Effector CD8-positive, alpha-beta T cell (primary cell): ENCODE results near the gene EPS15.
"Not testable (repeated sequence)": the region's sequence is repeated elsewhere in the genome, so short reads cannot be mapped to it uniquely, and the experiment has no call there.

Experiments
- DNase-seq: peaks from one replicate; lab custom pipeline; 2025; lab: John Stamatoyannopoulos, UW

The EPS15 gene

DNA sequence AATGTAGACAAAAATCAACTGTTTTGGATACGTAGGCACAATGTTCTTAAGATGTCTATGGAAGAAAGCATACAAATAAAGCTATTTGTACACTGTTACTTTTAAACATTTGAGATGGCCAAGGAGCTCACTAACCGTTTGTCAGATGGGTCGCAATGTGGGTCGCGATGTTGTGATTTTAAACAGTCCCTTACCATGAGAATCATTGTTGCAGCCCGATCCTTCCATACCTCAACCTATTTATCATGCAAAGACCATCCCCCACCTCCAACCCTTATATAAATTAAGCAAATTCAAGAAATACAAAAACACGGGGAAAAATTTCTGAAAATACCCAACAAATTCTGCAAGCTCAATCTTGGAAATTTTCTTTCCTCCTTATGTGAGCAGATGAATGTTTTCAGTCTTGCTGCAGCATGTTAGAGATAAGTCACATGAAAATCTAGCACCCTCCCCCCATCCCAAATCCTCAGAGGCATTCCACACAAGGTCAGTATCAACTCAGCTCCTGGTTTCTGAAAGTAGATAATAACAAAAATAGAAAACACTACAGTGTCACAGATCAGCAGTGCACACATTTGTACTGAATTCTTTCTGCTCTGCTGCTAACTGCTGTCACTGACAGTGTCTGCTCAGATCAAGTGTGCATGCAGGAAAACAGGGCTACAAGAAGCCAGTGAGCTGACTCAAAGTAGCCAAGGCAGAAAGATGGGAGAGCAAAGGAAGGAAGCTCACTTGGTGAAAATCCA lies 95.8 kb downstream of the EPS15 start:
- DNase-seq = no peak

DNA sequence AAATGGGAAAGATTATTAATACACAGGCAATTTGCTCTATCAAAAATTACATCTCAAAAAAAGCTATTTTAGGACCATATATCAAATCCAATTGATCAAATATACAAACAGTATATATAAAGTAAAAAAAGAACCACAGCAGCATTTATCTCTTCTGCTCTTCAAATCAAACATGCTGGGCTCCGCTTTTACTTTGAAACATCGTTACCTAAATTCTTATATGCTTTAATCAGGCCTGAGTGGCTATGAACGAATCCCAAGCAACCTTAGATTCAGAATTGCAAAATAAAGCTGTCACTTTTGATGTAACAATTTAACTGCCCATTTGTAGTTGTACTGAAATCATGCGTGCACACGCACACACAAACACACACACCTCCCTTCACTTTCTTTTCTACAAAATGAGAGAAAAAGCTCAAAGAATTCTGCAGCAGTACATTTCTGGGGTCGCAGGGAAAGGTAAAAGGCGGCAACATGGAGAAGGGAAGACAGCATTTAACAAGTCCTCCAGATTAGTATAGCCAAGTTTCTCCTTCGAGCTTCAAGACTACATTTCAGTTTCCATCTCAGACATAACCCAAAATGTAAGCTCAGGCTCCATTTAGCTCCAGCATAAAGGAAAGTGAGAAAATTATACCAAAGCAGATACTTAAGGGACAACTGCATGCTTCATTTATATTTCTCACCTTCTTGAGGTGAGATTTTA lies 96.5 kb downstream of the EPS15 start:
- no peak for DNase-seq

DNA sequence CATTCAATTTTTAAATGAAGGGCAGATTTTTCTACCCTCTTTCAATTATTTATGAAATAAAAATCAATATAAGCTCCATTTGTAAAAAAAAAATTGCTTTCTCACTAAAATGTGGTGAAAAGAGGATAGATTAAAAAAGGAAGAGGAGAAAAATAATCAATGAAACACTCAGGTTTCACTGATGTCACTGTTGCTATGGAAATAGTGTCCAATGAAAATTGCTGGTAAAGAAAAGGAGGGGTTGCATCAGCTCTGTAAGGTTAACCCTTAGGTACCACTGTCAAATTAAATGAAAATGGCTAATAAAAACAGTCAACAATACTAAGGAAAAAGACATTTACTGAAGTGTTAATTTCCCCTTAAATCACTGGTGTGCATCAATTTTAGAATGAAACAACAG lies 97.1 kb downstream of the EPS15 start:
- no peak for DNase-seq

DNA sequence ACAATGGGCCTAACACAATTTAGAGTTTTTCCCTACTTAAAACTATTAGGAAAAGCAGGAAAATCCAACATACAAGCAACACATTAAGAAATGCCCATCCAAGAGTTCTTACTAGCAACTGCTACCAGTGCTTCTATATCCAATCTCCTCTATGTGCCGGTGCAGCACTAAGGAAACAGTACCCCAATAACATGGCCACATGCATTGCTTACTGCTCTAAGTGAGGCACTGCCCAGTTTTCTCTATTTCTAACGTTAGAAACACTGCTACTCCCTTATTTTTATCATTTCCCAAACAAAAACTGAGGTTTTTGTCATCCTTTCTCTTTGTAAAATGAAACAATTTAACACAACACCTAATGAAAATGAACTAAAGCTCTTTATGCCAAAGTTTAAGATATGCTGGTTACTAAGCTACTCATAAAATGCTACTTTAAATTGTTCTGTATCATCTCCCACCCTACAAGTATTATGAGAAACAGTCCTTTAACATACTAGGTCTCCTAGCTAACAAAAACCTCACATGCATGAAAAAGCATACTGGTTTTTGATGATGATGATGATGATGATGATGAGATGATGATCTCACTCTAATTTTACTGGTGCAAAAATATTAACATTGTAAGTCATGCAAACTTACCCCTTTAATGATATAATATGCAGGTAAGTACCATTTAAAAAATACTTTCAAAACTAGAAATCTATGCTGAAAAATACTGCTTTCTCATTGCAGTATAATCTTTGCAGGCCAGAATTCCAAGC lies 98.0 kb downstream of the EPS15 start:
- no peak for DNase-seq

DNA sequence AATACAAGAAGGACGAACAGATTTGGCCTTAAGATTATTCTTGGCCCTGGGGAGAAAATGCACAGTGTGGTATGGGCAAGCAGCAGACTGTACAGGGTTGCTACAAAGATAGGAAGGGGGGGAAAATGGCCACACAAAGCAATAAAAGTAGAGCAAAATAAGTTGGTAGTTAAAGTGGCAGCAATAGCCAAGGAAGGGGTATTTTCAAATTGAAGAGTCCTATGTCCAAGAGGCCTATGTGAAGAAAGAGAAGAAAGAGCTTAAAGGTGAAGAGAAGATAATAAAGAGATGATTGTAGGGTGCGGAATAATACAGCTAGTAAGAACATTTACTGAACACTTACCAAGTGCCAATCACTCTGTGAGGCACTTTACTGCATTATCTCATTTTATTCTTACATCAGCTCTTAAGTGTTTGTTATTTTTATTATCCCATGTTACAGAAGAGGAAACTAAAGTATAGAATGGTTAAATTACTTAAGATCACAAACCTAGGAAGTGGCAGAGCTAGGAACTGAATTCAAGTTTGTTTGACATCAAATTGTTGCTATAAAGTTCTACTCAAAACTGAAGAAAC lies 100.6 kb downstream of the EPS15 start:
- no peak for DNase-seq

DNA sequence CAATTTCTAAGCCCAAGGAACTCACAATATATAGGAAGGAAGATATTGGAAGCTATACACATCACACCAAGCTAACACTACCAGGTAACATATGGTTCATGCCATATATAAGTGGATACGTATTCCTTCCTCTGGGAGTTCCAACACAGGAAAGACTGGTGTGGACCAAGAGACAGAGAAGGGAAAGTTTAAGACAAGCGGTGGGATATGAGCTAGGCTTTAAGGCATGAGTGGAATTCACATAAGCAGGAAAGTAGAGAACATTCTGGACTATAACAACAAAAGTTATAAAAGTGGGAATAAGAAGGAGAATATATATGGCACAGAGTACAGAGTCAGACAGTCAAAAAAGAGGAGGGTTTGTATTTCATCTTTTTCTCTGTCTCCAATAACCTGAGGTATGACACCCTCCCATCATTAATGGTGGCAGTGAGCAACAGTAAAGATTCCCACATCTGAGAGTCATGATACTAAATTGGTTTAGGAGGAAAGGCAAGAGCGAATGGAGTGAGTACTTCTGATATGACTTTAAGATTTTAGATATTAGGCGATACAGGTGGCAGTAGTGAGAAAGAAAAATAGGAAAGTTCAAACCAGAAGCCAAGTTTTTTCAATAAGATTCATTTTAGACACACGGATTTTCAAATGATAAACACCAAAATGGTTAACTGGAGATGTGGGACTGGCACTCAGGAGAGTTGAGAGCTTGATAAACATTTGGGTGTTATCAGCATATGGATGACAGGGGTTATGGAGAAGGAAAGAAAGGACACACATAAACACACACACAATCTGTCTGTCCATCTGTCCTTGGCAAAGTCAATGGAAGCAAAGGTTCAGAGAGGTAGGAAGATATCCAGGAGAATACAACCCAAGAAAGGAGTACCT lies 101.3 kb downstream of the EPS15 start:
- DNase-seq = no peak

DNA sequence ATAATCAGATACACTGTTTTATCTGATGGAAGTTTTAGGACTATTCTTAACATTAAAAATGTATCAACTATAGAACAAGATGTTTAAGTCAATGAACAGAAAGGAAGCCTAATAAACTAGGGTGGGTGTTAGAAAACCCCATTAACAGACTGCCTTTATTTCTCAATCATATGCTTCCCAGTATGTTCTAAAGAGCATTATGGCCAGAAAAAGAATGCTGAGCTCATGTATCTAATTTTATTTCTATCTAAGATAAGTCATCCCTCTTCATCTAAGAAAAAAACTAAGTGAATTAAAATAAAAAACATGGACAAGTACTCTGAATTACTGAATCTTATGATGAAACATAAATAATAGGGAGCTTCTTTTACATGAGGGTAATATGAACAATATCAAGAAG lies 102.2 kb downstream of the EPS15 start:
- no peak for DNase-seq

DNA sequence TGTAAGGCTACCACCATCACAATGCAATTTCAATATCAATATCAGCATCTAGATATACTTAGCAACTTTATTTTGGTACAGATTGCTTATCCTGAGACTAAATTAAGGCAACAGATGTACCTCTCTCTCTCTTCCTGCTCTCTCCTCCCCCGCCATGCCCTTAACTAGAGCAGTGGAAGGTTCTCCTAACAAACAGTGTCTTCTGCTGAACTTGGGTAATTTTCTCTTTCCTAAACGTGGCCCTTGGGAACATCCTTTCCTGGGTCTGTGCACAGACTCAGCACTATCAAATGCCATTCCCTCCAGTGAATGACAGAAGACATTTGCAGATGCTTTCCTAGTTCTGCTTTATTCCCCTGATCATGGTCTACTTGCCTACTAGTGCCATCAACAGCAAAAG lies 103.1 kb downstream of the EPS15 start:
- no peak for DNase-seq

DNA sequence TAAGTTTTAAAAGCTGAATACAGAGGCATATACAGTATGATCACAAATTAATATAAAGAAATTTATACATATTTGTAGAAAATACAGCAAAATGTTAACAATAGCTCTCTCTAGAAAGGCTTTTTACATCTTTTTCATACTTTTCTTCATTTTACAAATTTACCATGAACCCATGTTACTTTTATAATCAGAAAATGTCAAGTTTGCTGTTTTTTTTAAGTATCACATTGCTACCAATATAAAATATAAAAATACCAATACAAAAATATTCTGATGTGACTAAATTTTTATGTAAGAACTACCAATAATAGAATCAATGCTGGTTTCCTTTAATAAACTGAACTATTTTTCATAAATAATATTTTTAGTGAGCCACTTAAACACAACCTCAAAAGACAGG lies 104.3 kb downstream of the EPS15 start:
- DNase-seq = no peak

DNA sequence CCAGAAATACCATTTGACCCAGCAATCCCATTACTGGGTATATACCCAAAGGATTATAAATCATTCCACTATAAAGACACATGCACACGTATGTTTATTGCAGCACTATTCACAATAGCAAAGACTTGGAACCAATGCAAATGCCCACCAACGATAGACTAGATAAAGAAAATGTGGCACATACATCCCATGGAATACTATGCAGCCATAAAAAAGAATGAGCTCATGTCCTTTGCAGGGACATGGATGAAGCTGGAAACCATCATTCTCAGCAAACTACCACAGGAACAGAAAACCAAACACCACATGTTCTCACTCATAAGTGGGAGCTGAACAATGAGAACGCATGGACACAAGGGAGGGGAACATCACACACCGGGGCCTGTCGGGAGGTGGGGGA lies 107.2 kb downstream of the EPS15 start:
- not testable (repeated sequence) for DNase-seq

DNA sequence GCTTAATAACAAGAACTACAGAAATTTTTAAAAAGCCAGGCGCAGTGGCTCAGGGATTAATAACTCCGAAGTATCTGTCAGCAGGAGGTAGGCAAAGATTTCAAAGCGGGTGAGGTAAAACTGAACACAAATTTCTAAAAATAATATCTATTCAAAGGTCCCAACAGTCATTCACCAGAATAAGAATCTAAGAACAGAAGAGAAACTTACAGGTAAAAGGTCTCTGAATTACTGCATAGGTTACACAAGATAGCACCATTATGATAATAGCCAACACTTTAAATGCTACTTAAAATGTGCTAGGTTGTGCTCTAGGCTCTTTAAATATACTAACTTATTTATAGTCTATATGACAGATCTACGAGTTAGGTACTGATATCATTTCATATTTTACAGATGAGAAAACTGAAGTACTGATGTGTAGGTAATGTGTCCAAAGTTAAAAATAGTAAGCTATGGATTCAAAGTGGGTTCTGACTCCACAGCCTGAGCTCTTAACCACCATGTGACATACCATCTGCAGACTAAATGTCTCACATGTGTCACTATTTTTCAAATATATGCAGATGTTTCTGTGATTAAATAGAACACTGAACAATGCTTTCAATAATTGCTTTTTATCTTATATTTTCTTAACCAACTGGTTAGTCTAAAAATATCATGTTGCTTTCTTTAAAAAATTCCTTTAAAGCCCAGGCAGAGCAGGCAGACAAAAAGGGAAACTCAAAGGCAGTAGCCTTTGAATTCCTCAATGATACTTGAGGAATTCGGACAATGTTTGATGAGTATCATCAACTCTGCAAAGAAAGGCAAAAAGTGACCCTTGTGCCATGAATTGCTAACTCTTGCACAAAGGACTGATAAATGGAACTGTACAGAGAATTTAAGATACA lies 108.3 kb downstream of the EPS15 start:
- no peak for DNase-seq

DNA sequence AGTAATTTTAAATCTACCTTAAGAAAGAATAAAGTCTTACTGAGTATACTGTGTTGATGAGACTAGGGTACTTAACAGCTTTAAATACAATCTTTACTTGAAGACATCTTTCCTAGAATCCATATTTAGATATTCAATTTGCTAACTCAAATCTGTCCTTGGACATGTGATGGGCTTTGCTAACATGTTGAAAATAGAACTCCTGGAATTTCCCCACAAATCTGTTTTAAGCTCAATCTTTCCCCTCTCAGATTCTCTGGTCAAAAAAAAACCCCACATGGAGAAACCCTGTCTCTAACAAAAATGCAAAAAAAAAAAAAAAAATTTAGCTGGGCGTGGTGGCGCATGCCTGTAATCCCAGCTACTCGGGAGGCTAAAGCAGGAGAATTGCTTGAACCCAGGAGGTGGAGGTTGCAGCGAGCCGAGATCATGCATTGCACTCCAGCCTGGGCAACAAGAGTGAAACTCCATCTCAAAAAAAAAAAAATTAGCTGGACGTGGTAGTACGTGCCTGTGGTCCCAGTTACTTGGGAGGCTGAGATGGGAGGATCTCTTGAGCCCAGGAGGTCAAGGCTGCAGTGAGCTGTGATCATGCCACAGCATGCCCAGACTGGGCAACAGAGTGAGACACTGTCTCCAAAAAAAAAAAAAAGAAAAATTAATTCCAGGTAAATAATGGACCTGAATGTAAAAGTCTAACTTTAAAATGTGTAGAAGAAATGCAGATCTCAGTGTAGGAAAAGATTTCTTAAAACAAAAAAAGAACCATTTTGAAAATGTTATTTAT lies 109.1 kb downstream of the EPS15 start:
- DNase-seq = not testable (repeated sequence)

DNA sequence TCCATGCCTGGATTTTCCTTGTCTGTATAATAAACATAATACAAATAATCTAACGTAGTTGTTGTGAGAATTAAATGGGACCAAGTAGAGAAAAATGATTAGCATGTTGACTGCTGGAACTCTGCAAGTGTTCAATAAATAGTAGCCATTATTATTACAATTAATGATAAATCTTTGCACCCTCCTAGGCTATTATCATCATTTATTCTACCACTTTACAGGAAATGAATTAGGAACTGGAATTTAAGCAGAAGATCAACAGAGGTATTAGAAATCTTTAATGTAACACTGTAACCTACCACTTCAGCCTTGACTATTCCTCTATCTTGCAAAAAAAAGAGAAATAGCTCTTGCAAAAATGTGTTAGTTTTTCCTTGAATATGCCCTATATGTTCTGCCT lies 126.8 kb downstream of the EPS15 start:
- DNase-seq = no peak

DNA sequence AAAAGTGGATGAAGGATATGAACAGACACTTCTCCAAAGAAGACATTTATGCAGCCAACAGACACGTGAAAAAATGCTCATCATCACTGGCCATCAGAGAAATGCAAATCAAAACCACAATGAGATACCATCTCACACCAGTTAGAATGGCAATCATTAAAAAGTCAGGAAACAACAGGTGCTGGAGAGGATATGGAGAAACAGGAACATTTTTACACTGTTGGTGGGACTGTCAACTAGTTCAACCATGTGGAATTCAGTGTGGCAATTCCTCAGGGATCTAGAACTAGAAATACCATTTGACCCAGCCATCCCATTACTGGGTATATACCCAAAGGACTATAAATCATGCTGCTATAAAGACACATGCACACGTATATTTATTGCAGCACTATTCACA lies 128.4 kb downstream of the EPS15 start:
- DNase-seq = not testable (repeated sequence)

DNA sequence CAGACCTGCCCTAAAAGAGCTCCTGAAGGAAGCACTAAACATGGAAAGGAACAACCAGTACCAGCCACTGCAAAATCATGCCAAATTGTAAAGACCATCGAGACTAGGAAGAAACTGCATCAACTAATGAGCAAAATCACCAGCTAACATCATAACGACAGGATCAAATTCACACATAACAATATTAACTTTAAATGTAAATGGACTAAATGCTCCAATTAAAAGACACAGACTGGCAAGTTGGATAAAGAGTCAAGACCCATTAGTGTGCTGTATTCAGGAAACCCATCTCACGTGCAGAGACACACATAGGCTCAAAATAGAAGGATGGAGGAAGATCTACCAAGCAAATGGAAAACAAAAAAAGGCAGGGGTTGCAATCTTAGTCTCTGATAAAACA lies 131.8 kb downstream of the EPS15 start:
- not testable (repeated sequence) for DNase-seq

DNA sequence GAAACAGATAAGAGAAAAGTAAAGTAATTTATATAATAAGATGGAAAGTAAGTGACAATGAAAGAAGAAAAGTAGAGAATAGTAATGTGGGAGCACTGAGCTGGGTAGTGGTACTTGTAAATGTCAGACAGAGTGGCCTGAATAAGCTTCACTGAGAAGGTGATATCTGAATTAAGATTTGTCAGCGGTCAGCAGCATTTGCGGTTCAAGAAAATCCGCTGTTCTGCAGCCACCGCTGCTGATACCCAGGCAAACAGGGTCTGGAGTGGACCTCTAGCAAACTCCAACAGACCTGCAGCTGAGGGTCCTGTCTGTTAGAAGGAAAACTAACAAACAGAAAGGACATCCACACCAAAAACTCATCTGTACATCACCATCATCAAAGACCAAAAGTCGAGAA lies 132.8 kb downstream of the EPS15 start:
- DNase-seq = not testable (repeated sequence)

DNA sequence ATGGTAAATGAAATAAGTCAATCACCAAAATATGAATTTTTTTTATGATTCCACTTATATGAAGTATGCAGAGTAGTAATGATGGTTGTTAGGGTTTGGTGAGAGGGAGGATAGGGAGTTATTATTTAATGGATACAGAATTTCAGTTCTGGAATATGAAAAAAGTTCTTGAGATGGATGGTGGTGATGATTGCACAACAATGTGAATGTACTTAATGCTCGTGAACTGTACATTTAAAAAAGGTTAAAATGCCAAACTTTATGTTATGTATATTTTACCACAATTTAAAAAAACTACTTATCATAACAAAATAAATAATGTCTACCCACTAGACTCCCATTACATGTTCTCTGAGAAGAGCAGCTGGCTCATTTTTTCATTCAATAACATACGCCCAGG lies 133.3 kb downstream of the EPS15 start:
- DNase-seq = no peak

DNA sequence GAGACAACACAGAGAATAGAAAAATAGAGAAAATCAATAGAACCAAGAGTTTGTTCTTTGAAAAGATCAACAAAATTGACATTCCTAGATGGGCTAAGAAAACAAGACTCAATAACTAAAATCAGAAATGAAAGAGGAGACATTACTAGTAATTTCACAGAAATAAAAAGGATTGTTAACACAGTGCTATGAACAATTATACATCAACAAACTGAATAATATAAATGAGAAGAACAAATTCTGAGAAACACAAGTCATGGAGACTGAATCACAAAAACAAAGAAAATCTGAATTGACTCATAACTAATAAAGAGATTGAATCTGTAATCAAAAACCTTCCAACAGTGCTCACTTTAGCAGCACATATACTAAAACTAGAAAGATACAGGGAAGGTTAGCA lies 137.1 kb downstream of the EPS15 start:
- no peak for DNase-seq

DNA sequence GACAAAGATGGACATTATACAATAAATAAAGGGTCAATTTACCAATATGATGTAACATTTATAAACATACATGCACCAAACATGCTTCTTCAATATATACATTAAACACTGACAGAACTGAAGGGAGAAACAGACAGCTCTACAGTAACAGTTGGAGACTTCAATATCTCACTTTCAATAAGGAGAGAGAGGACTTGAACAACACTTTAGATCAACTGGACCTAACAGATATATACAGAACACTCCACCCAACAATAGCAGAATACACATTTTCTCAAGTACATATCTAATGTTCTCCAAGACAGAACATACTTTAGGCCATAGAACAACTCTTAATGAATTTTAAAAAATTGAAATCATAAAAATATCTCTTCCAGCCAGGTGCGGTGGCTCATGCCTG lies 138.1 kb downstream of the EPS15 start:
- no peak for DNase-seq

DNA sequence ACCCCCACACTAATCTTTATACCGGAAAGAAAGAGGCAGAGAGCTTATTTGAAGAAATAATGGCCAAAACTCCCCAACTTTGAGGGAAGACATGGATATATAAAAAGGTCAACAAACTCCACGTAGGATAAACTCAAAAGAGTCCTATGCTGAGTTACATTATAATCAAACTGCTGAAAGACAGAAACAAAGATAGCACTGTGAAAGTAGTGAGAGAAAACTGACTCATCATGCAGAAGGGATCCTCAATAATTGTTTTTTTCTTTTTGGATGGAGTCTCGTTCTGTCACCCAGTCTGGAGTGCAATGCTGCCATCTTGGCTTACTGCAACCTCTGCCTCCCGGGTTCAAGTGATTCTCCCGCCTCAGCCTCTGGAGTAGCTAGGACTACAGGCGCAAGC lies 140.2 kb downstream of the EPS15 start:
- DNase-seq = no peak
